HTERT RPE-1 (cell line): ENCODE data around the gene SLC2A8.

Experiments
- in situ Hi-C: fragments of 300-500 bp; cut with MboI; formaldehyde crosslinking; loops from 4 replicates; pipeline ENCODE4 v1.14.3; 2020; ENCODE audit warnings: low sequenced_read_pairs

Gene SLC2A8

GRCh38 chr9:127423934-127424675 is 27.1 kb downstream of the SLC2A8 start, which contains the start of gene ZNF79:
TSS of gene ZNF79 (plus strand) at chr9:127424382. CDS start at chr9:127424788, 406 bp downstream.
- in situ Hi-C loops, result no loop called here

GRCh38 chr9:127424676-127424999 is 27.7 kb downstream of the SLC2A8 start:
- in situ Hi-C loops, result no loop called here

GRCh38 chr9:127426756-127427155 is 29.8 kb downstream of the SLC2A8 start:
- in situ Hi-C loops, result no loop called here

GRCh38 chr9:127428348-127428747 is 31.4 kb downstream of the SLC2A8 start:
- in situ Hi-C loops, result no loop called here

- in situ Hi-C loops, result no loop called here
Measured at GRCh38 chr9:127430415-127430814, 33.4 kb downstream of the SLC2A8 start.

GRCh38 chr9:127437497-127438264 is 40.7 kb downstream of the SLC2A8 start:
- in situ Hi-C loops, result no loop called here

- in situ Hi-C loops, result no loop called here
Measured at GRCh38 chr9:127438394-127438793, 41.4 kb downstream of the SLC2A8 start.

- in situ Hi-C loops, result no loop called here
Measured at GRCh38 chr9:127444283-127444920, 47.4 kb downstream of the SLC2A8 start.

- in situ Hi-C loops, result no loop called here
Measured at GRCh38 chr9:127444921-127445850, 48.2 kb downstream of the SLC2A8 start.

GRCh38 chr9:127445851-127446712 is 49.1 kb downstream of the SLC2A8 start:
- in situ Hi-C loops, result no loop called here

GRCh38 chr9:127446713-127447415 is 49.9 kb downstream of the SLC2A8 start:
- in situ Hi-C loops, result no loop called here

- in situ Hi-C loops, result no loop called here
Measured at GRCh38 chr9:127447416-127448111, 50.6 kb downstream of the SLC2A8 start.

GRCh38 chr9:127448112-127448805 is 51.3 kb downstream of the SLC2A8 start:
- in situ Hi-C loops, result no loop called here

- in situ Hi-C loops, result no loop called here
Measured at GRCh38 chr9:127449332-127449966, 52.5 kb downstream of the SLC2A8 start.

- in situ Hi-C loops, result no loop called here
Measured at GRCh38 chr9:127450243-127450760, 53.3 kb downstream of the SLC2A8 start.

GRCh38 chr9:127450830-127451607 is 54.0 kb downstream of the SLC2A8 start, which contains the start of the genes LRSAM1 and RPL12:
TSS of gene LRSAM1 (plus strand) at chr9:127451510. CDS start at chr9:127454528, 3,018 bp downstream.
TSS of gene RPL12 (minus strand) at chr9:127451406. CDS start at chr9:127451317, 89 bp downstream.
- in situ Hi-C loops, result no loop called here

GRCh38 chr9:127451608-127451857 is 54.6 kb downstream of the SLC2A8 start:
- in situ Hi-C loops, result no loop called here
